ENCODE results near the gene MYO1E.
"Not testable (repeated sequence)": the region's sequence is repeated elsewhere in the genome, so short reads cannot be mapped to it uniquely, and the experiment has no call there.

MYO1E gene

GRCh38 chr15:59185725-59186124, 186.9 kb downstream of the MYO1E start:
- peak; percentile 13 for DNase-seq

DNA sequence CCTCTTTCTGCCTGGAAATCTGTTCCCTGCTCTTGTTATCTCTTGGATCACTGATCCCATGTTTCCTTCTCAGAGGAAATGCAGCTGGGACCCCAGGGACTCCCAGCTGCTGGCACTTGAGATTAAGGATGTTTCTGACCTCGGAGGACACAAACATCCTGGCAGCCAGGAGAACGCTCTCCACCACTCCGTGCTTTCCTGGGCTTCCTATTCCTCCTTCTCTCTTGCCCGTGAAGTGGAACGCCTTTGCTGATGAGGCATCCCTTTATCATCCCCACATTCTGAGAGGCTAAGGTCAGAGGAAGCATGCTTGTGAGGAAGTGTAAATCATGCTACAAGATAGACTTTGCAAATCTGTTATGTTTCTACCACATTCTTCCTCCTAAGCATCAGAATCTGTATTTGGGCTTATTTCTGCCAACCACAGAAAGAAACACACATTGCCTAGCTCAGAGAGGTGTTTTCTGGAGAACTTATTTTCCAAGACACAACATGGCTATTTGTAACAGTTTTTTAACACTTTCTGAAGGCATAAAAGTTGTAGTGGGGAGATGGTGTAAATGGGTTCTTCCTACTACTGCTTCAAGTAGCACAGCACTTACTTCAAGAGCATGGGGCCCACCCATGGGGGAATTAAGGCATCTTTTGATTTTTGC, 191.6 kb downstream of the MYO1E start:
- no peak for DNase-seq

- DNase-seq, result no peak
Measured at GRCh38 chr15:59179717-59180116, 193.0 kb downstream of the MYO1E start.

- no peak for DNase-seq
Measured at GRCh38 chr15:59178151-59178695, 194.4 kb downstream of the MYO1E start.

DNA sequence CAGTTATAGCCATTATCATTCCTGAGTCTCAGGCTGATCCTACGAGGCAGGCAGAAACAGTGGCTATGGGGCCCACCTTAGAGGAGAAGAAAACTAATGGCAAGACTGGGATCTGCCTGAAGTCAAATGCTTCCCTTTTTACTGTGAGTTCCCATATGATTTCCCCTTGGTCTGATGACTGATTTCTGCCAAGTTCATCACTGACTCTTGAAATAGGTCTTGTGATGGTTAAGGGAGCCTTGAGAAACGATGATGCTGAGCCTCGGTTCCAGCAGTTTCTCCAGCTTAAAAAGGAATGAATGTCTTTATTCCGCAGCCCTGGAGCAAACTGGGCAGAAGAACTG, 195.4 kb downstream of the MYO1E start:
- no peak for DNase-seq

DNA sequence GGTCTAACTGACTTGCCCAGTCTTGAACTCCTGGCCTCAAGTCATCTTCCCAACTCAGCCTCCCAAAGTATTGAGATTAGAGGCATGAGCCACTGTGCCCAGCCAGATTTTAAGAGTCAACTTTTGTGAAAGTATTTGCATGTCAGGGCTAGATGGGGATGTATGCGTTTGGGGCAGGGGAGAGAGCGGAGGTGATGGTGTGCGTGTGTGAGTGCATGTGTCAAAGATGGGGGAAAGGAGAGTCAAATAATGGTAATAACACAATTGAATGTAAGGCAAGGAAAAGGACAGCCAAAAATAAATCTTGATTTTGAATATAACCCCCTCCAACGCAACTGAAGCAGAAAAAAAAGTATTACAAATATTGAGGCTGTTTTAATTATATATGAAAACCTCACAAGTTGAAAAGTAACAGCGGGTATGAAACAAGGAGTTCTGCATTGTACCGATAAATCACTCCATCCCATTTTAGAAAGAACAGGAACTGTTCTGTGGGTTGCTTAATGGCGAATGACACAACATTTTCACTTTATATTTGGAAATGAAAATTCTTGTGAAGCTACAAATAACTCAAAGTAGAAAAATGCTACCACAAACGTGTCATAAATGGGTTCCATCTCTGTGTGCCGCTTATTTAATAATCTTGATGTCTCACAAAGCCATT, 195.9 kb downstream of the MYO1E start:
- no peak for DNase-seq

GRCh38 chr15:59174835-59175831, 197.5 kb downstream of the MYO1E start:
- peak; percentile 43 for DNase-seq

DNA sequence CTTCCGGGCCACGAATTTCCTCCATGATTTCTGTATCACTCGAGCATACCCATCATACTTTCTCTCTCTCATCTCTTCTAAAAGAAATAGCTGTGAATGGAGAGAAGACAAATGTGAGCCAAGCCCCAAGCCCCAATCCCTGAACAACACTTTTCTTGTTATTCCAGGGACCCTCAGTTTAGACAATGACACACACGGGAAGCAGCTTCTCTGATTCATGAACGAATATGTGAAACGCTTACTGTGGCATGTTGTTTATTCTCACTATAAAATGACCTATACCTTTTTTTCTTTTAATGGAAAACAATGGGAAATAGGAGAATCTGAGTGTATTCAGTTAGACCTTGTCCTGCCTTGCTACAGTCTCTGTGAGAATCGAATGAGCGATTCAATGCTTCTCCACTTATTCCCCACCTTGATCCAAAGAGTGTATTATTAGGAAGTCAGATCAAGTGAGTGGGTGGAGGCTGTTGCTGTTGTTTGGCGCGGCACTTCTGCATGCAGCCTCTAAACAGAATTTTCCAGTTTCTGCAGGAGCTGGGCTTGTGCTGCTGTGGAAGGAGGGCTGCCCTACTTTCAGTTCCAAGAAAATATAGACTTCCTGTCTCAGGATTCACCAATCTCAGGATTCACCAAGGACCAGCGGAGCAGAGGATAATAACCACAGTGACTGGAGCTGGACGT, 198.4 kb downstream of the MYO1E start:
- no peak for DNase-seq

DNA sequence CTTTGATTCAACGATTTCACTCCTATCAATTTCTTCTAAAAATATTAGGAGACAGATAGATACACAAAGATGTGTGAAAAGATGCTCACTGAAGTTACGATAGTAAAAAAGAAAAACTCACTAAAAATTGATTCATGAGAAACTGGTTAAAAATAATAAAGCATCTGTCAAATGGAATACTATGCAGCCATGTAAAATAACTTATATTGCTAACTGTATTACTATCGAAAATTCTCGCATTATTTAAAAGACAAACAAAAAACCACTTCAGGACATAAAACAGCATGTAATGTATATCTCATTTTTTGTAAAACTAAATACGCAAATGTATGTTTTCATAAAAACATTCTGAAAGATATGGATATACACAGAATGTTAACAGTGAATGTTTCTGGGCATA, 199.5 kb downstream of the MYO1E start:
- no peak for DNase-seq

DNA sequence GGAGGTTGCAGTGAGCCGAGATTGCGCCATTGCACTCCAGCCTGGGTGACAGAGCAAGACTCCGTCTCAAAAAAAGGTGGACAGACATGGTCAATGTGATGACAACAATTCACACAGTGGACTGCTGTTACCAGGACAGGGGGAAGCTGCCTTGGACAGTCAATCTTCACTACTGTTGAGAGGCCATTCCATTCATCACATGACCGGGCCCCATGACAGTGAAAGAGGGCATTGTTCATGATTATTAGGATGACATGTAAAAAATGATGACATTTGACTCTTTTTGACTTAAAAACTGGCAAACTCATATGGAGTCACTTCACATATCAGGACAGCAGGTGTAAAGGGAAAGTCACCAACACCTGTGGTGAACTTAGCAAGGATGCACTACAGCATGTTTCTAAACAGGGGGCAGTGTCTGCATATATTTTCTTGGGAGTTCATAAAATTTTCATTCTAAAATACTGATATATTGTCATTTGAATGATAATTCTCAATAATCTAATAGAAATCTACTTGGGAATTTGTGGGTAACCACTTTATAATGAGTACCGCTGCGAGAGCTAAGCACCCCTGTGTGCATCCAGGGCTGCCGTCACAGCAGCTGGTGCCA, 200.3 kb downstream of the MYO1E start:
- no peak for DNase-seq

GRCh38 chr15:59171067-59171397, 201.6 kb downstream of the MYO1E start:
- DNase-seq, result no peak

- no peak for DNase-seq
Measured at GRCh38 chr15:59170295-59171066, 202.2 kb downstream of the MYO1E start.

DNA sequence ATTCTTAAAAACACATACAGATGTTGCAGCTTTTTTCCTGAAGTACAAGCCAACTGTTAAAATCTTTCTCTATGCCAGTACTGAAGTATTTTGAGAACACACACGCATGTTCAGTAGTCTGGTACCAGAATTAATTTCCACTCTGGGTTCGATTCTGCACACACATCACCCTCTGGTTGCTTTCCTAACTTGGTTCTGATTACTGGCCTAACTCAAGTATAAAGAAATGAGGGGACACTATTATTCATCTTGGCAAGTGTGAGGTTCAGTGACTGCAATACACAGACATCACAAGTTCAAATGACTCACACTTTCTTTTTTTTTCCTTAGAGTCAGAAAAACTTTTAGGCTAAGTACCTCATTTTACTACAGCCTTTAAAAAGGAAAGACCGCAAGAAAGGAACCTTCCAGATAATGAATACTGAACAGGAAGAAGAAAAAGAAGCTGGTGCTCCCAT, 203.4 kb downstream of the MYO1E start:
- DNase-seq, result no peak

GRCh38 chr15:59168536-59168935, 204.1 kb downstream of the MYO1E start:
- DNase-seq, result no peak

DNA sequence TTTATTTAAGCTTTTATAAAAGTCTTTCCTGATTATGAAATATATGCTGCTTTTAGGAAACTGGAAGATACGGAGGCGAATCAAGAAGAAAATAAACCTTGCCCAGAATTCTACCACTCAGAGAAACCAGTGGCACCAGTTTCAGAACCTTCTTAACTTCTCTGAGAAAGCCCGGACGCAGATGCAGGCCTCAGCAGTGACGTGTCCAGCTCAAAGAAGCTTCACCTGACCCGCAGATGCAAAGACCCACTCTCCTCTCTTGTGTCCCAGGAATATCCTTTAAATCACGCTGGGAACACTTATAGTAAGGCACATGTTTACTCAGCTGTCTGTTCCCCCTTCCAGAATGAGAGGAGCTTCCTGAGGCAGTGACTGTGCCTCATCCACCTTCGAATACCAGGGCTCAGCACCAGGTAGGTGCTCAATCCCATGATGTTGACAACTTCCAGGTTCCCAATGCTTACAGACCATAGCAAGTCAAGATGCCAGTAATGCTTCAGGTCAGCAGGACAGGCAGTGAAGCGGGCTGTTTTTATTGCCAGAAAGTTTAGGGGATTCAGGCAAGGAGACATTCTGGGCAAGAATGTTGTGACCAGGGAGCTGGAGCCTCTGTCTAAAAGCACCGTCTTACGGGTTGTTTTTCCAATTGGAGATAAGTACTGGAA, 205.9 kb downstream of the MYO1E start:
- no peak for DNase-seq

DNA sequence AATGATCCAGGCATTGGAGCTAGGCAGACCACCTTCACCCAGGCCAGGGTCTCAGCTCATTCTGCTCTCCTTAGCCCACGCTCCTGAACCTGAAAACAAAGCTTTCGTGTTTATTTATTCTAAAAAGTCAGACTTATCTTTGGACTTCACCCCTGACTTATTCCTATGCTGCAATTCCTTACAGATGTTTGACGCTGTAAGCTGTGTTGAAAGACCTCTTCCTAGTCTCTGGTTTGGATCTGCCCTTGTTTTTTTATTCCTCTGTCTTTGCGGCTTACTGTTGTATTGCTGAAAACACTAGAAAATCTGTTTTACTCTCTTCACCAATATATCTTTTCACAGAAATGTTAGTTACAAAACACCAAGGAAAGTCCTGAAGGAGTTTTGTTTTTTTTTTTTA, 206.5 kb downstream of the MYO1E start:
- no peak for DNase-seq

DNA sequence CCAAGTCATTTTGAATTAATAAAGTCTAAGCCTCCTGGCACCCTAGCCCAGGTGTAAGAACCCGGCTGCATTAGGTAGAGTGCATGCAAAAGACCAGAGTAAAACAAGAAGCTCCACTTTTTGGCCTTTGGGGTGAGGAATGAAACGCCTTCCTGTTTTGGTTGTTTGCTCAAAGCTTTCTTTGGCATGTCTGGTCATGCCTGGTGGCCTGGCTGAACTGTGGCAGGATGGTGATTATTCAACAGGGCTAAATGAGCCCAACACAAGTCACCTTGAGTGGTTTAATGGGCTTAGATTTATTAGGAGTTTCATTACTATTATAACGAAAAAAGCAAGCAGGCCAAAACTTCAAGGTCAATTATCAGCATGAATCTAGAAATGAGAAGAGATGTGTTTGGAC, 206.9 kb downstream of the MYO1E start:
- DNase-seq, result peak; percentile 10

DNA sequence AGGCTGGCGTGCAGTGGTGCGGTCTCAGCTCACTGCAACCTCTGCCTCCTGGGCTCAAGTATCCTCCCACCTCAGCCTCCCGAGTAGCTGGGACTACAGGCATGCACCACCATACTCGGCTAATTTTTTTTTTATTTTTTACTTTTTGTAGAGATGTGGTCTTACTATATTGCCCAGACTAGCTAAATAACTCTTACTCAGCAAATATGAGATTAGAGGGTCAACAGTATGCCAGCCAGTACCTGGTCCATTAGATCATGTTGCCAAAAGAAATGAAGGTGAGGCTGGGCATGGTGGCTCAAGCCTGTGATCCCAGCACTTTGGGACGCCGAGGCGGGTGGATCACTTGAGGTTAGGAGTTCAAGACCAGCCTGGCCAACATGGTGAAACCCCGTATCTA, 210.6 kb downstream of the MYO1E start:
- not testable (repeated sequence) for DNase-seq

DNA sequence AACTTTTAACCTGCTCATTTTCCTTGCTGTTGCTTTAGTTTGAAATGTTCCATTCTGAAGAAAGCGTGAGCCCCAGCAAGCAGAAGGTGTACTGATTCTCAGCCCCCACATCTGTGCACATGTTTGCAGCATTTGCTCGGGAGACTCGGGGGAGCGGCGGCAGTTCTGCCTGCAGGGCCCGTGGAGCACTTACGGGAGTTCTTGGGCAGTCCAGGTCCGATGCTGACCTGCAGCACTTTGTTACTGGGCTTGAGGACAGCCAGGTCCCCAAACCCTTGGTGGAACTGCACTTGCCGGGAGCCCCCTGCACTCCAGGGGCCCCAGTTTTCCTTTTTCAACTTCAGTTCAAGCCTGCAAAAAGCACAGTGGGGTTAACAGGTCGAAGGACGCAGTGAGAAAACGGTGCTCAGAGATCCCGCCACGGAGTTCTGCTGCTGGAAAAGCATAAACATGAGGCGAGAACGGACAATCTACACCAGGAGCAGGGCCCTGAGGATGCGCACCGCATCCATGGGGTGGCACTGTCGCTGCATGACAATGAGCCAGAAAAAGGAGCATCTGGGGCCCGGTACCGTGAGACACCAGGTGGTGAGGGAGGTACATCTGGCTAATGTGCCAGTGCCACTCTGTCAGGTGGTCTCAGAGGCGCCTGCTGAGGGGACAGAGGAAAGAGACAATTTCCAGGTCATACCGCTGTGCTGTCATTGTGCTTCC, 211.6 kb downstream of the MYO1E start:
- DNase-seq, result peak; percentile 15

DNA sequence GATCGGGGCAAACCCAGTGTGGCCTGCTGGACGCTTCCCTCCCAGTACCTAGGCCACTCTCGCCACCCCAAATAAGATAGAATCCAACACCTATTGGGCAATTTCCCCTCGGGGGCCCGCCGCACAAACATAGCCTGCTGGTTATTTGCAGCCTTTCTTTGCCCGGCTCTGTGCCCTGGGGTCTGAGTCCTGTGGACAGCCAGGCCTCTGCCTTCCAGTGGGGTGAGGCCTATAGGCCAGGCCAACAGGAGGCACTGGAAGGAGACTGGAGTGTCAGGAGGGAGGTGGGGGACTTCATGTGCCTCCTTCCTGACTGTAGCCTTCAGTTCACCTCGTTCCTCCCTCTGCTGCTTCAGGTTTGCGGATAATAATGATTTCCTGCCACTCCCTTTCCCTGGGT, 213.5 kb downstream of the MYO1E start:
- DNase-seq, result no peak

- DNase-seq, result no peak
Measured at GRCh38 chr15:59158701-59159034, 214.0 kb downstream of the MYO1E start.
